GM12892 (cell line): ENCODE results near the gene CEP164.

Experiments used
- POLR2A ChIP-seq: IDR thresholded peaks from 2 replicates; pipeline ENCODE4 v1.6.1; 2011; ENCODE audit warnings: low read depth, low read length, control low read depth
- POLR2AphosphoS5 ChIP-seq: IDR thresholded peaks from 2 replicates; pipeline ENCODE4 v1.6.1; 2011; ENCODE audit warnings: low read depth, low read length, control low read depth

DNA sequence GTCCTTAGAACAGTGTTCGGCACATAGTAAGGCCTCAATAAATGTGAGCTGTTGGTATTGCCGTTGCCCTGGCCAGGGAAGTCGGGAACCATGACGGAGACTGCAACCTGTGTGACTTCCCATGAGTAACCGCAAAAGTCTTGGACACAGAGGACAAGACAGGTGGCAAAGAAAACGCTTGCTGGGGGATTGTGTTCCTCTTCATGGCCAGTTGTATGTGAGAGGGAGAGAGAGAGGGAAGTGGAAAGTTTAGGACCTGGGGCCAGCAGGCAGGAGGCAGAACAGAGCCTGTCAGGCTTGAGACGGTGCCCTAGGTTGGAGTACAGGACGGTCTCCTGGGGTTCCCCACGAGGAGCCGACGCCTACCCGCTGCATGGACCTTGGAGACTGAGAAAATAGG, 90.2 kb downstream of the CEP164 start:
- TF ChIP-seq POLR2A = no peak
- TF ChIP-seq POLR2AphosphoS5 = no peak
